Measurements from ENCODE around the gene ZNF672.

DNA sequence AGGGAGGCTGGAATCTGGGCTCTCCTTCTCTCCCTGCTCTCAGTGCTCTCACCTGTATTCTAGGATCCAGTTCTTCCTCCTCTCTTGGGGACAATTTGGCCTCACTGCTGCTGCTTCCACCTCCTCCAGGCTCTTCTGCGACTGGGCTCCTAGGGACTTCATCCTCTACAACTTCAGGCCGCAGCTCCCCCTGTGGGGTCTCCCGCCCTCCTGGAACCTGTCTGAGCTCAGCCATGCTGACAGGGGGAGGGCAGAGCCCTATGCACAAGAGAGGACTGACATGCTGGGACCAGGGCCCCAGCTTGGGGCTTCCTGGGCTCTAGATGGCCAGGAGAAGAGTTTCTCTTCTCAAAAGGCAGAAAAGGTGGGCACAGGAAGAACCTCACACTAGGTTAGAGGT, 13.3 kb upstream of the ZNF672 start:
- TF ChIP-seq EZH2 (IDR thresholded peaks at IDR 0.05; ENCODE audit: insufficient read depth, poor library complexity, severe bottlenecking) (no peak), EZH2phosphoT487 (IDR thresholded peaks at IDR 0.05; ENCODE audit: insufficient read depth, low read depth) (no peak)

Data from GM23248 (cell line).